HCT116 (cell line): Measurements from ENCODE around the gene KDM1B.
A peak's percentile ranks its signal among the peaks of the same experiment; 100 is the strongest.

Source experiments
- EZH2 ChIP-seq: fragments of 200-600 bp; sonication (generic); IDR thresholded peaks from 2 replicates; pipeline ENCODE4 v1.6.1; 2017; ENCODE audit warnings: antibody characterized with exemption, mixed run types
- POLR2A ChIP-seq: IDR thresholded peaks from 2 replicates; pipeline ENCODE4 v1.7.0; 2011; ENCODE audit warnings: borderline replicate concordance; ENCODE audit not compliant: insufficient read depth, insufficient read length; ENCODE audit errors: extremely low read depth
- YY1 ChIP-seq: IDR thresholded peaks from 2 replicates; pipeline ENCODE4 v1.6.1; 2011; ENCODE audit warnings: low read length, low read depth, moderate library complexity, mild to moderate bottlenecking; ENCODE audit not compliant: insufficient replicate concordance; ENCODE audit errors: extremely low read depth
- ZBTB33 ChIP-seq: IDR thresholded peaks from 2 replicates; pipeline ENCODE4 v1.6.1; 2011; ENCODE audit warnings: mild to moderate bottlenecking, low read length, moderate library complexity; ENCODE audit not compliant: insufficient replicate concordance; ENCODE audit errors: extremely low read depth
- ZNF274 ChIP-seq: fragments of 200-500 bp; sonication (Bioruptor generic); IDR thresholded peaks from 2 replicates; pipeline ENCODE4 v1.6.1; 2014; ENCODE audit warnings: mild to moderate bottlenecking, low read depth, low read length, inconsistent platforms
- TF ChIP-seq, protein P1 (sequence below), 3 experiments: fragments of 200-600 bp in 1 of 3; sonication (generic) in 1 of 3; IDR thresholded peaks in 2 of 3; conservative IDR thresholded peaks in 1 of 3; 2 replicates each; pipeline ENCODE4 v1.5.1; 2012 to 2017; ENCODE audit warnings: low read depth in 2 of 3, low read length in 2 of 3, antibody characterized with exemption in 1 of 3, borderline replicate concordance in 1 of 3, control low read depth in 1 of 3, mild to moderate bottlenecking in 1 of 3, mixed read lengths in 1 of 3, mixed run types in 1 of 3, moderate library complexity in 1 of 3; ENCODE audit not compliant: insufficient read depth in 1 of 3

GRCh38 chr6:18264219-18264922 lies 109.1 kb downstream of the KDM1B start, which contains the start of gene DEK:
- TF ChIP-seq, protein P1, sequence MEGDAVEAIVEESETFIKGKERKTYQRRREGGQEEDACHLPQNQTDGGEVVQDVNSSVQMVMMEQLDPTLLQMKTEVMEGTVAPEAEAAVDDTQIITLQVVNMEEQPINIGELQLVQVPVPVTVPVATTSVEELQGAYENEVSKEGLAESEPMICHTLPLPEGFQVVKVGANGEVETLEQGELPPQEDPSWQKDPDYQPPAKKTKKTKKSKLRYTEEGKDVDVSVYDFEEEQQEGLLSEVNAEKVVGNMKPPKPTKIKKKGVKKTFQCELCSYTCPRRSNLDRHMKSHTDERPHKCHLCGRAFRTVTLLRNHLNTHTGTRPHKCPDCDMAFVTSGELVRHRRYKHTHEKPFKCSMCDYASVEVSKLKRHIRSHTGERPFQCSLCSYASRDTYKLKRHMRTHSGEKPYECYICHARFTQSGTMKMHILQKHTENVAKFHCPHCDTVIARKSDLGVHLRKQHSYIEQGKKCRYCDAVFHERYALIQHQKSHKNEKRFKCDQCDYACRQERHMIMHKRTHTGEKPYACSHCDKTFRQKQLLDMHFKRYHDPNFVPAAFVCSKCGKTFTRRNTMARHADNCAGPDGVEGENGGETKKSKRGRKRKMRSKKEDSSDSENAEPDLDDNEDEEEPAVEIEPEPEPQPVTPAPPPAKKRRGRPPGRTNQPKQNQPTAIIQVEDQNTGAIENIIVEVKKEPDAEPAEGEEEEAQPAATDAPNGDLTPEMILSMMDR (IDR thresholded peaks at IDR 0.05 in 2 of 3, conservative IDR thresholded peaks at IDR 0.05 in 1 of 3; ENCODE audit: borderline replicate concordance in 1 of 3, insufficient read depth in 1 of 3, low read depth in 2 of 3, low read length in 2 of 3), result peak in 2 of 3 experiments; percentile 36 to 39; a peak in 3 of 6 replicates
- TF ChIP-seq ZBTB33 (no peak), YY1 (peak; percentile 92), POLR2A (no peak), EZH2 (no peak), ZNF274 (no peak)
